ENCODE results near the gene FAM240A.

Gene FAM240A

GRCh38 chr3:46619845-46620778, 7.8 kb downstream of the FAM240A start:
- DNase-seq (ENCODE audit: low read depth, low spot score): no peak
- H3K4me3 ChIP-seq (ENCODE audit: low read length): no peak overlapping the region

- no peak overlapping the region for H3K4me3 ChIP-seq (ENCODE audit: low read length)
- no peak for DNase-seq (ENCODE audit: low read depth, low spot score)
Observed at GRCh38 chr3:46624533-46624932, 12.2 kb downstream of the FAM240A start.

GRCh38 chr3:46624975-46625490, 12.7 kb downstream of the FAM240A start:
- no peak overlapping the region for H3K4me3 ChIP-seq (ENCODE audit: low read length)
- DNase-seq (ENCODE audit: low read depth, low spot score): no peak

GRCh38 chr3:46626039-46626438, 13.7 kb downstream of the FAM240A start:
- no peak overlapping the region for H3K4me3 ChIP-seq (ENCODE audit: low read length)
- DNase-seq (ENCODE audit: low read depth, low spot score): no peak

- DNase-seq (ENCODE audit: low read depth, low spot score): no peak
- H3K4me3 ChIP-seq (ENCODE audit: low read length): no peak overlapping the region
Observed at GRCh38 chr3:46627078-46627477, 14.8 kb downstream of the FAM240A start.

- DNase-seq (ENCODE audit: low read depth, low spot score): no peak
- H3K4me3 ChIP-seq (ENCODE audit: low read length): no peak overlapping the region
Observed at GRCh38 chr3:46628901-46629369, 16.6 kb downstream of the FAM240A start.

- peak; percentile 65 for DNase-seq (ENCODE audit: low read depth, low spot score)
- peak overlapping the region; percentile 47 for H3K4me3 ChIP-seq (ENCODE audit: low read length)
Observed at GRCh38 chr3:46629551-46630517, 17.5 kb downstream of the FAM240A start.

- no peak for DNase-seq (ENCODE audit: low read depth, low spot score)
- no peak overlapping the region for H3K4me3 ChIP-seq (ENCODE audit: low read length)
Observed at GRCh38 chr3:46632792-46633191, 20.5 kb downstream of the FAM240A start.

- H3K4me3 ChIP-seq (ENCODE audit: low read length): no peak overlapping the region
- DNase-seq (ENCODE audit: low read depth, low spot score): no peak
Observed at GRCh38 chr3:46634856-46635255, 22.5 kb downstream of the FAM240A start.

- no peak overlapping the region for H3K4me3 ChIP-seq (ENCODE audit: low read length)
- no peak for DNase-seq (ENCODE audit: low read depth, low spot score)
Observed at GRCh38 chr3:46639221-46639620, 26.9 kb downstream of the FAM240A start.

GRCh38 chr3:46640927-46641326, 28.6 kb downstream of the FAM240A start:
- H3K4me3 ChIP-seq (ENCODE audit: low read length): no peak overlapping the region
- no peak for DNase-seq (ENCODE audit: low read depth, low spot score)

- DNase-seq (ENCODE audit: low read depth, low spot score): peak; percentile 16
- H3K4me3 ChIP-seq (ENCODE audit: low read length): no peak overlapping the region
Observed at GRCh38 chr3:46642971-46643370, 30.6 kb downstream of the FAM240A start.

GRCh38 chr3:46643701-46644100, 31.4 kb downstream of the FAM240A start:
- H3K4me3 ChIP-seq (ENCODE audit: low read length): no peak overlapping the region
- no peak for DNase-seq (ENCODE audit: low read depth, low spot score)

GRCh38 chr3:46646700-46647099, 34.4 kb downstream of the FAM240A start:
- no peak overlapping the region for H3K4me3 ChIP-seq (ENCODE audit: low read length)
- no peak for DNase-seq (ENCODE audit: low read depth, low spot score)

GRCh38 chr3:46648096-46648495, 35.8 kb downstream of the FAM240A start:
- DNase-seq (ENCODE audit: low read depth, low spot score): no peak
- H3K4me3 ChIP-seq (ENCODE audit: low read length): no peak overlapping the region

- H3K4me3 ChIP-seq (ENCODE audit: low read length): no peak overlapping the region
- no peak for DNase-seq (ENCODE audit: low read depth, low spot score)
Observed at GRCh38 chr3:46649436-46649835, 37.1 kb downstream of the FAM240A start.

GRCh38 chr3:46651084-46651483, 38.8 kb downstream of the FAM240A start:
- H3K4me3 ChIP-seq (ENCODE audit: low read length): no peak overlapping the region
- no peak for DNase-seq (ENCODE audit: low read depth, low spot score)

GRCh38 chr3:46655271-46655670, 42.9 kb downstream of the FAM240A start:
- H3K4me3 ChIP-seq (ENCODE audit: low read length): no peak overlapping the region
- no peak for DNase-seq (ENCODE audit: low read depth, low spot score)

- no peak overlapping the region for H3K4me3 ChIP-seq (ENCODE audit: low read length)
- no peak for DNase-seq (ENCODE audit: low read depth, low spot score)
Observed at GRCh38 chr3:46656778-46657556, 44.6 kb downstream of the FAM240A start.

All from Jurkat, Clone E6-1 (cell line).